ENCODE measurements around the gene BMP6.

The BMP6 gene

DNA sequence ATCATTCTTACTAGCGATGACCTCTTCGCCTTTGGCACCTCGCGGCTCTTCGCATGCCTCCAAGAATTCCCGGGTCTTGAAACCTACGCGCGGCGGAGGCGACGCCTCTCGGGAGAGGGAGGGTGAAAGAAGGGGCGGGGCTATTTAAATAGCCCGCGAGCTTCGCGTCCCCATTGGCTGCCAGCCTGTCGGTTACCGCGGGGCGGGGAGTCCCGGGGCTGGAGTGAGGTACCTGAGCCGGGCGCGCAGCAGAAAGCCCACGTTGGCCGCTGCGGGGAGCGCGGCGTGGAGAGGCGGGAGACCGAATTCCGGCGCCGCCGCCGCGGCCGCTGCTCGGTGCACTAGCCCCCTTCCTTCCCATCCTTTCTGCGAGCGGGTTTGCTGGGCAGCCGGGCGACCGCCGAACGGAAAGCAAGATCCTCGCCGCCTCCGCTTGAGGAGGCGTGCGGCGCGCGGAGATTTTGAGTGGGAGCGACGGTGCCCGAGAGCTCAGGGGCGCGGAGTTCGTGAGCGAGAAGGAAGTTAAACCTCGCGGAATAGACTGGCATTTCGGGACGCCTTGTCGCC, at the start of gene BMP6:
TSS of gene BMP6 (plus strand) at position 251 of the 567 bp plus-strand sequence. CDS start 857 bp downstream, outside the sequence.
- DNase-seq (ENCODE audit: low spot score): peak; percentile 90

- no peak for DNase-seq (ENCODE audit: low spot score)
Measured at GRCh38 chr6:7677229-7677628, 48.7 kb upstream of the BMP6 start.

GRCh38 chr6:7680393-7681075, 45.4 kb upstream of the BMP6 start:
- DNase-seq (ENCODE audit: low spot score): no peak

- no peak for DNase-seq (ENCODE audit: low spot score)
Measured at GRCh38 chr6:7681449-7681848, 44.5 kb upstream of the BMP6 start.

DNA sequence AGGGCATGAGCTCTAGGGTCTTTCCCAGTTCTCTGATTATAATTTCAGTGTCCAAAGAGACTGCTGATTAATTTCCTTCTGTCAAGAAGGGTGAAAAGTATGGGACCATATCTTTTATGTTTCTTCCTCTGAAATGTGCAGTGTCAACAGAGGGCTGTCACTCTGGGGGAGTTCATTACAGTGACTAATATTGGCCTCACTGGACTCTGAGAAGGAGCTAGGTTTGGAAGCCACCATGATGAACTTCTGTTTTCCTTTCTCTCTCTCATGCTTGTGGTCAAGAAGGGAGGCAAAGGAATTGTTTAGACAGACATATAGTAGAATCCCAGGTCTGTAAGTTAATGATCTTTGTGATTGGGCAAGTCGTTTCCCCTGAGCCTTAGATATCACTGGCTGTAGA, 41.8 kb upstream of the BMP6 start:
- DNase-seq (ENCODE audit: low spot score): no peak

GRCh38 chr6:7684843-7685242, 41.1 kb upstream of the BMP6 start:
- DNase-seq (ENCODE audit: low spot score): no peak

DNA sequence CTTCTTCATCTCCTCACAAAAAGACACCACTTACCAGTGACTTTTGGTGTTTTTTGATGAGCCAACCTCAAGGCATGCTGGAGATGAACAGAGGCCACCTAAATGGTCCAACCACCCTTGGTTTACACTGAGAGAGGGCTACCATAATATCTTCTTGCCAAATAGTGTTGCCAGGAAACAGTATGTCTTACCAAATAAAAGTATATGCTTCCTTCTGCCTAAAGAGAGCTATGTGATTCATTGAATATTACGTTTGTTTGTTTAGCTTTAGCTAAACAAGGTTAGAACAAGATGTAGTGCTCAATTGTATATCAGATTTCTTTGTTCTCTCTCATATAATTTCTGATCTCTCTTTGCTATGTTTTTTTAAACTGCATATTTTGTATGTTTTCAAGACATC, 40.6 kb upstream of the BMP6 start:
- DNase-seq (ENCODE audit: low spot score): no peak

DNA sequence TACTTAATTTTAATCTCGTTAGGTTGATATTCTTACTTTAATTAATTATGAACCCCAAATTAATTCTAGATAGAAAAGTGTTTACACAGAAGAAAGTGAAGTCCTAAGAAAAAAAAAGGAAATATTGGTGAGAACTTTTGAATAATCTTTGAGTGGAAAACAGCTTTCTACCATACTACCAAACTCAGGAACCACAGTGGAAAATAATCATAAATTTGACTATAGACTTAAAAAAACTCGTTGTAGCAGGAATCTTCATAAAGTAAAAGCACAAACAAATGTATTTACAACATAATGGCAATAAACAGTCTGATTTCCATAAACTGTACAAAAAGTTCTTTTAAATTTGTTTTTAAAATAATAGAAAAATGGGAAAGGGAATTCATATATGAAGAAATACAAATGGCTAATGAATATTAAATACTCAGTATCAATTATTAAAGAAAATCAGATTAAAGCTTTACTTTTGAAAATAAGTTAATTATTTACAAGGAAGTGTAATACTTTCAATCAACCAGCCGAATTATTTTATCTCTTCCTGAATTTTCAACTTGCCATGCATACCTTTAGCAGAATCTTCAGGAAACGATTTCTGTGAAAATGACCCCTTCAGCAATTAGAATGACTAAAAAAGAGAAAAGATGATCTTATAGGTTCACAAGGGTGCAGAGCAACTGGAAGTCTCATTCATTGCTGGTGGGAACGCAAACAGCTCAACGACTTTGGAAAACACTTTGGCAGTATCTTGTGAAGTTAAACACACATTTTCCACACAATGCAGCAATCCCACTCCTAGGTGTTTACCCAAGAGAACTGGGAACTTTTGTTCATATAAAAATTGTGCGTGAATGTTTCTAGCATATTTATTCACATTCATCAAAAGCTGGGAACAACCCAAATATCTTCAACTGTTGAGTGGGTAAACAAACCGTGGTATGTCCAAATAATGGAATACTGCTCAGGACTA, 38.5 kb upstream of the BMP6 start:
- no peak for DNase-seq (ENCODE audit: low spot score)

- DNase-seq (ENCODE audit: low spot score): no peak
Measured at GRCh38 chr6:7691021-7691420, 34.9 kb upstream of the BMP6 start.

GRCh38 chr6:7691675-7692452, 34.0 kb upstream of the BMP6 start:
- no peak for DNase-seq (ENCODE audit: low spot score)

- no peak for DNase-seq (ENCODE audit: low spot score)
Measured at GRCh38 chr6:7692453-7692784, 33.5 kb upstream of the BMP6 start.

DNA sequence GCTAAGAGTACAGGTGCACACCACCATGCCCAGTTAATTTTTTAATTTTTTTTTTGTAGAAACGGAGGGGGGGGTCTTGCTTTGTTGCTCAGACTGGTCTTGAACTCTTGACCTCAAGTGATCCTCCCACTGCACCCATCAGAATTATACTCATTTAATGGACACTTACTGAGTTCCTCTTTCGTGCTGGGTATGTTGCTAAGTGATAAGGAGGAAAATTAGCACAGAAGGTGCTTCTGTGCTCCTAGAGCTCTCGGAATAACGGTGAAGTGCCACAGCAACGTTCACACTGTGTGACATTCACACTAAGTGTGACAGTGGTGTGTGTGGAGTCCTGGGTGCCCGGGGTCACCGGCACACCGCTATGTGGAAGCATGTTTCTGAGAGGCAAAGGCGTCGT, 32.1 kb upstream of the BMP6 start:
- DNase-seq (ENCODE audit: low spot score): no peak

DNA sequence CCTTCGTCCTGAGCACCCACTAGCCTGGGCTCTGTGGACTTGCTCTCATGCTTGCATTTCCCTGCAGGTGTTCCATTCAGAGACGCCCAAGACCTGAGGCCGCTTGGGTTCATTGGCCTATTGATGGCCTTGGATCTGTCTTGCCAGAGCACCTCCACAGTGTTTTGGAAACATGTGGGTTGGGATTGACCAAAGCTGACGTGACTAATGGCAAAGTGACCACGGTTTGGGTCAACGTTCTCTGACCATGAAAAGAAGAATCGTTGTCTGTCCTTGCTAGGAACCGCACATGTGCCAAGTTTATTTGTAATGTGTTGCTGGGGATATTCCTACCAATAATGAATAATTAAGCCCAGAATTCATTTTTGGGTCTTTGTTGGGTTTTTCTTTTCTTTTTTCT, 29.8 kb upstream of the BMP6 start:
- DNase-seq (ENCODE audit: low spot score): no peak

- DNase-seq (ENCODE audit: low spot score): no peak
Measured at GRCh38 chr6:7697432-7697819, 28.5 kb upstream of the BMP6 start.

DNA sequence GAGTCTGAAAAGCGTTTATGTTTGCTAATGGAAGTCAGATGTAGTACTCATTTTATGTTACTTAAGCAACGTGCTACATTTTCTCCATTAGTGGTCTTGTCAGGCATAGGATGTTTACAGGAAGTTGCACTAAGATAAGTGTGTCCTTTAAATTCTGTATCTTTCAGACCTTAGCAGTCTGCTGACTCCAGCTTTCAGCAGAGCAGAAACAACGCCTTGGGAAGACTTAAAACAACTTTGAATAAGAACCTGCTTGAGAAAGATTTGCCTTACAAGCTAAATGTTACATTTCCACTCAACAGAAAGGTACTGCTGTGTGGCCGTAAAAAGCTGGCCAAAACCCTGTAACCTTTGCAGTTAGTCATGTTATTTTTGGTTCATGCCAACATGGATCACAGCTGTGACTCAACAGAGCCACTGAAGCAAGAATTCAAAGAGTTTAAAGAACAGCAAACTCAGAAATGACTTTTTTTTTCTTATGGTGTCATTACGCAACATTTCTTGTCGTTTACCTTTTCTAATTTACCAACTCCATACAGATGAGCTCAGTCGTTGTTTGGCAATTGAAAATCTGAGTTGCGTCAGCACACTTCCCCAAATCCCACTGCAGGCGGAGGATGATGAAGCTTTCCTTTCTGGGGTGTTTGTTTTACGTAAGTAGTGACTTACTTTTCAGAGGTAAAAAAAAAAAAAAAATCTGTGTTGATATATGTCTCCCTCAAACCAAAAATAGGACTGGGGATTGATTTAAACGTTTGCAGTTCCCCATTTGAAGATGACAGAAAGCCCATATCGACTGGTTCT, 27.9 kb upstream of the BMP6 start:
- no peak for DNase-seq (ENCODE audit: low spot score)

GRCh38 chr6:7701212-7701834, 24.6 kb upstream of the BMP6 start:
- no peak for DNase-seq (ENCODE audit: low spot score)

- DNase-seq (ENCODE audit: low spot score): no peak
Measured at GRCh38 chr6:7703148-7703680, 22.7 kb upstream of the BMP6 start.

DNA sequence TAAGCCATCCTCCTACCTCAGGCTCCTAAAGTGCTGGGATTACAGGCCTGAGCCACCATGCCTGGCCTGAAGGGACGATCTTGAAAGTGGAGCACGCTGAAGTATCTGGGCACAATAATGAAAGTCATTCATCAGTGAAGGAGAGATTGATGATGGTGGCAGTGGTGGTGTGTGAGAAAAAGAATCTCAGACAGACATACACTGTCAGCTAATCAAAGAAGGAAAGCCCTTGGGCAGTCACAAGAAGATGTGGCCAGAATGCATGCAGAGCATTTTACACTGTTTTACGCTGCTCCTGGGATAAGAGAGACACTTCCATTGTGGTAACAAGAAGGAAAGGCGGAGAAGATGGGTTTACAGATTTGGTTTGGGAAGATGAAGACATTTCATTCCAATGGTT, 20.4 kb upstream of the BMP6 start:
- no peak for DNase-seq (ENCODE audit: low spot score)

- DNase-seq (ENCODE audit: low spot score): no peak
Measured at GRCh38 chr6:7706269-7706668, 19.6 kb upstream of the BMP6 start.

GRCh38 chr6:7707787-7708186, 18.1 kb upstream of the BMP6 start:
- no peak for DNase-seq (ENCODE audit: low spot score)

- DNase-seq (ENCODE audit: low spot score): no peak
Measured at GRCh38 chr6:7719364-7719850, 6.5 kb upstream of the BMP6 start.

Measured in Ammon's horn (tissue), 1 donor.